H1 (cell line): ENCODE data around the gene SRSF12. TPM values are rescaled to one million over a fixed set of nuclear protein-coding genes. Genes with fewer than 3 reads are reported as not detected.

Source experiments
- CTCF ChIA-PET: fragments of 300-600 bp; sonication (Branson Sonifier 250); formaldehyde crosslinking; loops from one replicate; lab custom pipeline; 2021; ENCODE audit not compliant: partially characterized antibody; lab: Charles Lee
- POLR2A ChIA-PET: fragments of 300-600 bp; sonication (Branson Sonifier 250); formaldehyde crosslinking; loops from one replicate; lab custom pipeline; 2021; ENCODE audit warnings: inconsistent platforms; ENCODE audit not compliant: partially characterized antibody; lab: Charles Lee
- DNase-seq, 2 experiments: peaks; one replicate each; pipeline versions ENCODE4 v3.0.0 to v3.0.0-alpha.2; 2010 to 2022; ENCODE audit warnings: low spot score in 2 of 2, low read depth in 1 of 2, mixed read lengths in 1 of 2
- FAIRE-seq: peaks from 2 replicates; lab custom pipeline; 2011; peaks lifted over from hg19 to GRCh38; lab: Jason Lieb, UNC
- H2AFZ ChIP-seq: 2 replicates; pipeline ENCODE4 v1.8.1; 2012; ENCODE audit warnings: low read length, inconsistent platforms
- H2AK5ac ChIP-seq: 2 replicates; pipeline ENCODE4 v1.6.1; 2013; ENCODE audit warnings: low read depth, low read length
- H2BK120ac ChIP-seq: replicated peaks from 2 replicates; pipeline ENCODE3; 2013; ENCODE audit warnings: low read depth, low read length, inconsistent platforms
- H2BK12ac ChIP-seq: 2 replicates; pipeline ENCODE4 v1.6.1; 2013; ENCODE audit warnings: low read depth, low read length
- H2BK15ac ChIP-seq: 2 replicates; pipeline ENCODE4 v1.6.1; 2013; ENCODE audit warnings: low read length
- H2BK20ac ChIP-seq: 2 replicates; pipeline ENCODE4 v1.6.1; 2013; ENCODE audit warnings: low read length
- H2BK5ac ChIP-seq: 2 replicates; pipeline ENCODE4 v1.6.1; 2013; ENCODE audit warnings: low read depth, low read length
- H3K14ac ChIP-seq: 2 replicates; pipeline ENCODE4 v1.6.1; 2013; ENCODE audit warnings: inconsistent platforms; ENCODE audit not compliant: insufficient read length
- H3K18ac ChIP-seq: 2 replicates; pipeline ENCODE4 v1.6.1; 2013; ENCODE audit warnings: low read length; ENCODE audit errors: extremely low read depth
- H3K23ac ChIP-seq: 2 replicates; pipeline ENCODE4 v1.6.1; 2013; ENCODE audit warnings: inconsistent platforms; ENCODE audit not compliant: insufficient read length
- H3K23me2 ChIP-seq: 2 replicates; pipeline ENCODE4 v1.6.1; 2013; ENCODE audit warnings: low read depth, low read length
- H3K27ac ChIP-seq: 2 replicates; pipeline ENCODE4 v1.6.1; 2011; ENCODE audit warnings: low read depth, low read length, inconsistent platforms
- H3K27me3 ChIP-seq, 4 experiments: replicated peaks in 1 of 4; 1 replicate in 1 of 4; 2 replicates in 3 of 4; pipeline versions ENCODE4 v1.6.1 to v1.8.1; 2011 to 2013; ENCODE audit warnings: low read length in 3 of 4, mild to moderate bottlenecking in 3 of 4, inconsistent platforms in 2 of 4, mixed read lengths in 2 of 4, moderate library complexity in 1 of 4; ENCODE audit not compliant: control insufficient read depth in 3 of 4, insufficient read depth in 3 of 4; ENCODE audit errors: extremely low read depth in 1 of 4
- H3K36me3 ChIP-seq, 4 experiments: 2 replicates each; pipeline versions ENCODE4 v1.6.1 to v1.8.1; 2011 to 2013; ENCODE audit warnings: mild to moderate bottlenecking in 4 of 4, low read length in 3 of 4, moderate library complexity in 2 of 4, control low read depth in 1 of 4, inconsistent platforms in 1 of 4; ENCODE audit not compliant: insufficient read depth in 4 of 4, control insufficient read depth in 2 of 4
- H3K4ac ChIP-seq: replicated peaks from 2 replicates; pipeline ENCODE3; 2013; ENCODE audit warnings: low read length, low read depth, mixed read lengths, inconsistent platforms; ENCODE audit not compliant: insufficient read length
- H3K4me1 ChIP-seq, 4 experiments: replicated peaks in 1 of 4; 1 replicate in 1 of 4; 2 replicates in 3 of 4; pipeline versions ENCODE4 v1.6.1 to v1.8.1; 2011 to 2013; ENCODE audit warnings: low read length in 3 of 4, inconsistent platforms in 2 of 4, mixed read lengths in 1 of 4; ENCODE audit not compliant: insufficient read depth in 4 of 4, control insufficient read depth in 3 of 4
- H3K4me2 ChIP-seq, 2 experiments: 2 replicates each; pipeline versions ENCODE4 v1.6.1 to v1.8.1; 2011 to 2013; ENCODE audit warnings: low read depth in 2 of 2, low read length in 2 of 2, control low read depth in 1 of 2, inconsistent platforms in 1 of 2, mild to moderate bottlenecking in 1 of 2; ENCODE audit not compliant: insufficient read depth in 1 of 2
- H3K4me3 ChIP-seq, 4 experiments: fragments of 200-600, 300-600 bp in 1 of 4; sonication (generic), shearing (Covaris generic), sonication (Bioruptor Twin) in 1 of 4; 2 replicates each; pipeline versions ENCODE4 v1.5.1 to v1.8.1; 2011 to 2016; ENCODE audit warnings: low read length in 4 of 4, low read depth in 3 of 4, control low read depth in 2 of 4, inconsistent platforms in 2 of 4, mild to moderate bottlenecking in 2 of 4, mixed read lengths in 1 of 4, moderate library complexity in 1 of 4; ENCODE audit not compliant: insufficient read depth in 2 of 4; ENCODE audit errors: extremely low read depth in 1 of 4
- H3K56ac ChIP-seq: replicated peaks from 2 replicates; pipeline ENCODE3; 2013; ENCODE audit warnings: low read depth, mild to moderate bottlenecking, mixed read lengths, low read length, inconsistent platforms; ENCODE audit not compliant: insufficient read length
- H3K79me1 ChIP-seq: 2 replicates; pipeline ENCODE4 v1.6.1; 2013; ENCODE audit warnings: low read depth, low read length, control low read depth
- H3K79me2 ChIP-seq, 2 experiments: 2 replicates each; pipeline versions ENCODE4 v1.6.1 to v1.8.1; 2012 to 2013; ENCODE audit warnings: low read length in 2 of 2, mild to moderate bottlenecking in 2 of 2, inconsistent platforms in 1 of 2; ENCODE audit not compliant: insufficient read depth in 2 of 2, control insufficient read depth in 1 of 2
- H3K9ac ChIP-seq, 4 experiments: replicated peaks in 1 of 4; 1 replicate in 1 of 4; 2 replicates in 3 of 4; pipeline versions ENCODE4 v1.6.1 to v1.8.1; 2011 to 2013; ENCODE audit warnings: low read depth in 3 of 4, low read length in 3 of 4, control low read depth in 2 of 4, mild to moderate bottlenecking in 2 of 4, moderate library complexity in 2 of 4, inconsistent platforms in 1 of 4; ENCODE audit errors: extremely low read depth in 1 of 4
- H3K9me3 ChIP-seq, 2 experiments: 2 replicates each; pipeline versions ENCODE4 v1.6.1 to v1.8.1; 2012 to 2013; ENCODE audit warnings: mild to moderate bottlenecking in 2 of 2, moderate library complexity in 2 of 2, control low read depth in 1 of 2, inconsistent platforms in 1 of 2, low read depth in 1 of 2, low read length in 1 of 2, mixed read lengths in 1 of 2; ENCODE audit not compliant: insufficient read depth in 2 of 2
- H4K20me1 ChIP-seq, 2 experiments: replicated peaks in 1 of 2; 2 replicates each; pipeline versions ENCODE3 to v1.8.1; 2011 to 2013; ENCODE audit warnings: inconsistent platforms in 2 of 2, low read length in 2 of 2, mild to moderate bottlenecking in 1 of 2; ENCODE audit not compliant: insufficient read depth in 2 of 2, control insufficient read depth in 1 of 2
- H4K5ac ChIP-seq: 2 replicates; pipeline ENCODE4 v1.6.1; 2013; ENCODE audit warnings: low read length, low read depth, mixed read lengths, inconsistent platforms; ENCODE audit not compliant: insufficient read length
- H4K8ac ChIP-seq: 2 replicates; pipeline ENCODE4 v1.8.0; 2013; ENCODE audit warnings: mild to moderate bottlenecking, moderate library complexity, low read length, inconsistent platforms; ENCODE audit not compliant: insufficient read depth; ENCODE audit errors: extremely low read depth
- H4K91ac ChIP-seq: replicated peaks from 2 replicates; pipeline ENCODE3; 2013; ENCODE audit warnings: low read length, mixed read lengths, inconsistent platforms; ENCODE audit not compliant: insufficient read length
- BACH1 ChIP-seq: IDR thresholded peaks from 2 replicates; pipeline ENCODE4 v1.6.1; 2012; ENCODE audit warnings: low read length, improper control_type of control experiment
- BCL11A ChIP-seq, 2 experiments: IDR thresholded peaks; one replicate each; pipeline ENCODE4 v1.6.1; 2011; ENCODE audit warnings: low read depth in 2 of 2, low read length in 2 of 2, mild to moderate bottlenecking in 2 of 2
- EP300 ChIP-seq, 2 experiments: IDR thresholded peaks; 1 replicate in 1 of 2; 2 replicates in 1 of 2; pipeline ENCODE4 v1.6.1; 2011 to 2012; ENCODE audit warnings: low read depth in 2 of 2, low read length in 2 of 2, mild to moderate bottlenecking in 2 of 2, borderline replicate concordance in 1 of 2, inconsistent platforms in 1 of 2, moderate library complexity in 1 of 2
- EZH2 ChIP-seq: fragments of 200-600 bp; sonication (generic); IDR thresholded peaks from 2 replicates; pipeline ENCODE4 v1.7.1; 2012; ENCODE audit warnings: low read depth, mild to moderate bottlenecking, moderate library complexity, low read length, inconsistent platforms; ENCODE audit not compliant: severe bottlenecking
- GTF2F1 ChIP-seq: IDR thresholded peaks from 2 replicates; pipeline ENCODE4 v1.6.1; 2012; ENCODE audit warnings: low read depth, low read length, improper control_type of control experiment, borderline replicate concordance
- KDM5A ChIP-seq: fragments of 200-600 bp; IDR thresholded peaks from 2 replicates; pipeline ENCODE4 v1.7.1; 2012; ENCODE audit warnings: mild to moderate bottlenecking, low read length, inconsistent platforms, mixed read lengths
- MAFK ChIP-seq: IDR thresholded peaks from 2 replicates; pipeline ENCODE4 v1.6.1; 2012; ENCODE audit warnings: low read depth, mild to moderate bottlenecking, improper control_type of control experiment, low read length
- PHF8 ChIP-seq: fragments of 200-600 bp; sonication (generic); conservative IDR thresholded peaks from 2 replicates; pipeline ENCODE4 v1.7.1; 2012; ENCODE audit warnings: low read depth, mild to moderate bottlenecking, inconsistent platforms, low read length, moderate library complexity
- POLR2AphosphoS5 ChIP-seq: IDR thresholded peaks from 2 replicates; pipeline ENCODE4 v1.6.1; 2011; ENCODE audit warnings: low read depth, low read length
- SIX5 ChIP-seq: IDR thresholded peaks from 2 replicates; pipeline ENCODE4 v1.6.1; 2011; ENCODE audit warnings: mild to moderate bottlenecking, low read depth, low read length
- ZNF274 ChIP-seq: IDR thresholded peaks from 2 replicates; pipeline ENCODE4 v1.7.0; 2012; ENCODE audit warnings: low read length, borderline replicate concordance; ENCODE audit errors: extremely low read depth
- WGBS, 2 experiments: shearing (Covaris generic) in 1 of 2; methylation state at CpG; one replicate each; pipeline versions ENCODE4 v1.1.6 to v1.1.7; 2013 to 2015; ENCODE audit warnings: low lambda C conversion rate in 2 of 2, mixed read lengths in 2 of 2, inconsistent platforms in 1 of 2, low coverage in 1 of 2, missing lambda C conversion rate in 1 of 2; ENCODE audit not compliant: insufficient replicate concordance in 2 of 2, insufficient coverage in 1 of 2, insufficient read length in 1 of 2; ENCODE audit errors: extremely low coverage in 1 of 2, missing lambda C conversion rate in 1 of 2; 5-methylcytosine and 5-hydroxymethylcytosine counted together
- polyA plus RNA-seq, 7 experiments: library from polyadenylated mRNA; depleted of rRNA in 3 of 7; stranded (reverse) in 5 of 7; unstranded in 2 of 7; fragments of >200 nt in 5 of 7; fragments of 200-250 nt in 2 of 7; gene quantifications; 1 replicate in 5 of 7; 2 replicates in 1 of 7; 4 replicates in 1 of 7; pipeline versions ENCODE4 v1.2.1 to v1.2.3, GENCODE V29; 2011 to 2013; ENCODE audit warnings: missing spikeins in 2 of 7, mixed read lengths in 2 of 7
- total RNA-seq: library from RNA; stranded (reverse); fragmentation: NEBNext Ultra II Directional; extraction: Animal tissue kit (Norgen Biotek cat#: 25700); gene quantifications from 2 replicates; pipeline ENCODE4 v1.2.1, GENCODE V29; 2021
- TF ChIP-seq, protein P1 (sequence below): IDR thresholded peaks from 2 replicates; pipeline ENCODE4 v1.6.1; 2012; ENCODE audit warnings: inconsistent platforms

Gene SRSF12
- total and polyA plus RNA-seq, 2 of the 8 experiments (the other 6 are each of a cell fraction or from before 2014, with no cell fraction given), result 2.6 to 4.2 TPM

DNA sequence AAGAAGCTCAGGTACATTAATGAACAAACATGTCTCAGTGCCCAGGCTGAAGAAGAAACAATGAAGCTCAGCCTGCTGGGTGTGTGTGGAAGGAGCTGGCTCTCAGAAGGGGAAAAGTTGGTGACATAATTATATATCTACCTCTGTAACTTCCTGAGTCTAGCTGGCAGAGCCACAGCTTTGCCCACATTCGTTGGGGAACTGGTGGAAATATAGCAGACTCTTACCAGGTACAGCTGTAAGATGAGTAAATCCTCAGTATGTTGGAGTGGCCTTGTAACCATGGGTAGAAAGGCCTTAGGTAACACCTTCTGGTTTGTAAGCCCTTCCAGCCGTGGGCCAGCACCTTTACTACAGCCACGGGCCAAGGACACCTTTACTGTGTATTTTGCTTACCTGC lies 67.2 kb downstream of the SRSF12 start:
- H2BK12ac ChIP-seq, result no peak overlapping the region

More for the DNA sequence above, 67.2 kb downstream of the SRSF12 start:
- no peak overlapping the region for H3K18ac ChIP-seq
- no peaks in the 10 kb centered on the region for H4K20me1 ChIP-seq
- H3K23me2 ChIP-seq, result no peaks in the 10 kb centered on the region
- DNase-seq, result no peak
- no peak overlapping the region for H2AK5ac ChIP-seq
- no peak overlapping the region for H3K4me3 ChIP-seq
- TF ChIP-seq POLR2AphosphoS5, result no peak
- TF ChIP-seq BACH1, result no peak
- no peak for TF ChIP-seq GTF2F1
- TF ChIP-seq SIX5, result no peak
- TF ChIP-seq, protein P1, sequence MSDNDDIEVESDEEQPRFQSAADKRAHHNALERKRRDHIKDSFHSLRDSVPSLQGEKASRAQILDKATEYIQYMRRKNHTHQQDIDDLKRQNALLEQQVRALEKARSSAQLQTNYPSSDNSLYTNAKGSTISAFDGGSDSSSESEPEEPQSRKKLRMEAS, result no peak
- no peak for TF ChIP-seq EP300 (IDR thresholded peaks at IDR 0.05; ENCODE audit: borderline replicate concordance in 1 of 2, low read depth in 2 of 2, low read length in 2 of 2)
- no peak for TF ChIP-seq ZNF274
- TF ChIP-seq PHF8, result no peak
- TF ChIP-seq BCL11A (IDR thresholded peaks at IDR 0.05; ENCODE audit: low read depth in 2 of 2, low read length in 2 of 2), result no peak
- TF ChIP-seq EZH2, result no peak
- TF ChIP-seq MAFK, result no peak
- no peak for TF ChIP-seq KDM5A
- H3K79me2 ChIP-seq, result no peaks in the 10 kb centered on the region
- no peak for FAIRE-seq
- H3K27ac ChIP-seq, result no peak overlapping the region
- no peak overlapping the region for H4K8ac ChIP-seq
- H3K4ac ChIP-seq, result no peak overlapping the region
- no peak overlapping the region for H3K9ac ChIP-seq
- H3K4me1 ChIP-seq, result peaks cover 0 to 10% (median 0%) of the 10 kb centered on the region in 4 experiments; a peak in 1 of 7 replicates
- H4K5ac ChIP-seq, result no peak overlapping the region
- H2BK5ac ChIP-seq, result no peak overlapping the region
- 87% methylated on average over 3 of the region's 3 CpGs; no CpG with 5 or more reads in 1 of the 2 experiments for WGBS, 2 experiments
- H2BK20ac ChIP-seq, result no peak overlapping the region
- no peak overlapping the region for H3K14ac ChIP-seq
- H2AFZ ChIP-seq, result no peak overlapping the region
- no peak overlapping the region for H3K4me2 ChIP-seq
- no peak overlapping the region for H2BK120ac ChIP-seq
- no peak overlapping the region for H3K56ac ChIP-seq
- no peak overlapping the region for H2BK15ac ChIP-seq
- no peaks in the 10 kb centered on the region for H3K79me1 ChIP-seq
- H3K23ac ChIP-seq, result no peak overlapping the region
- no peaks in the 10 kb centered on the region for H3K9me3 ChIP-seq
- ChIA-PET POLR2A (no interaction called here), CTCF (interaction anchor here (0.7 to 1.2 kb wide), 5 partner anchors 9 to 97 kb away, joined by 3 to 4 read pairs (median 3); no protein-coding TSS in a partner anchor)
- H3K27me3 ChIP-seq, result peaks cover 0 to 5% (median 2%) of the 10 kb centered on the region in 4 experiments; a peak in 4 of 7 replicates
- H3K36me3 ChIP-seq, result no peaks in the 10 kb centered on the region
- no peak overlapping the region for H4K91ac ChIP-seq
